Neuron (in vitro differentiated cells): ENCODE data around the gene REPS1.
A peak's percentile ranks its signal among the peaks of the same experiment; 100 is the strongest.
"Not testable (repeated sequence)": the region's sequence is repeated elsewhere in the genome, so short reads cannot be mapped to it uniquely, and the experiment has no call there.

Experiments used
- H2AFZ ChIP-seq: one replicate; pipeline ENCODE4 v1.6.1; 2013; ENCODE audit warnings: low read depth, mild to moderate bottlenecking, inconsistent platforms, low read length, moderate library complexity
- H3K27me3 ChIP-seq: one replicate; pipeline ENCODE4 v1.6.1; 2013; ENCODE audit warnings: low read length; ENCODE audit not compliant: insufficient read depth
- H3K36me3 ChIP-seq: one replicate; pipeline ENCODE4 v1.6.1; 2013; ENCODE audit warnings: low read length; ENCODE audit not compliant: insufficient read depth
- H3K4me1 ChIP-seq: one replicate; pipeline ENCODE4 v1.6.1; 2013; ENCODE audit warnings: low read length; ENCODE audit not compliant: insufficient read depth
- H3K4me3 ChIP-seq: 2 replicates; pipeline ENCODE4 v1.5.1; 2013; ENCODE audit warnings: mild to moderate bottlenecking, low read length, moderate library complexity
- H3K9me3 ChIP-seq: one replicate; pipeline ENCODE4 v1.6.1; 2013; ENCODE audit warnings: low read length

REPS1 gene

GRCh38 chr6:138992965-138993364 lies 4.9 kb upstream of the REPS1 start:
- H3K27me3 ChIP-seq, H3K36me3 ChIP-seq, H2AFZ ChIP-seq, H3K4me1 ChIP-seq, H3K4me3 ChIP-seq, H3K9me3 ChIP-seq: not testable (repeated sequence)

GRCh38 chr6:138991206-138991605 lies 3.2 kb upstream of the REPS1 start:
- Histone ChIP-seq H2AFZ (no peak overlapping the region), H3K9me3 (no peaks in the 10 kb centered on the region), H3K4me3 (no peak overlapping the region)

GRCh38 chr6:138989098-138989983 lies 1.3 kb upstream of the REPS1 start:
- Histone ChIP-seq H3K27me3 (no peaks in the 10 kb centered on the region), H3K36me3 (no peaks in the 10 kb centered on the region), H3K4me3 (no peak overlapping the region), H3K9me3 (no peaks in the 10 kb centered on the region), H2AFZ (peak overlapping the region; percentile 64), H3K4me1 (peaks cover 19% of the 10 kb centered on the region)

More at GRCh38 chr6:138991206-138991605, 3.2 kb upstream of the REPS1 start:
- Histone ChIP-seq H3K36me3 (no peaks in the 10 kb centered on the region), H3K4me1 (peaks cover 6% of the 10 kb centered on the region), H3K27me3 (no peaks in the 10 kb centered on the region)

GRCh38 chr6:138988469-138988834 lies 399 bp upstream of the REPS1 start:
- Histone ChIP-seq H3K27me3 (no peaks in the 10 kb centered on the region), H2AFZ (peak overlapping the region; percentile 64), H3K9me3 (no peaks in the 10 kb centered on the region), H3K4me3 (peak overlapping the region; percentile 94), H3K4me1 (peaks cover 19% of the 10 kb centered on the region), H3K36me3 (no peaks in the 10 kb centered on the region)

GRCh38 chr6:138987080-138987642 lies 892 bp downstream of the REPS1 start:
- Histone ChIP-seq H3K36me3 (no peaks in the 10 kb centered on the region), H2AFZ (peak overlapping the region; percentile 64), H3K4me1 (peaks cover 19% of the 10 kb centered on the region), H3K4me3 (peak overlapping the region; percentile 94), H3K27me3 (no peaks in the 10 kb centered on the region), H3K9me3 (no peaks in the 10 kb centered on the region)

- Histone ChIP-seq H3K9me3 (no peaks in the 10 kb centered on the region), H3K36me3 (no peaks in the 10 kb centered on the region), H2AFZ (peak overlapping the region; percentile 64), H3K4me3 (peak overlapping the region; percentile 94), H3K27me3 (no peaks in the 10 kb centered on the region), H3K4me1 (peaks cover 19% of the 10 kb centered on the region)
Measured at GRCh38 chr6:138986578-138986977, 1.5 kb downstream of the REPS1 start.

- Histone ChIP-seq H3K9me3 (no peaks in the 10 kb centered on the region), H3K36me3 (no peaks in the 10 kb centered on the region), H3K27me3 (no peaks in the 10 kb centered on the region), H3K4me3 (no peak overlapping the region), H3K4me1 (peaks cover 15% of the 10 kb centered on the region), H2AFZ (no peak overlapping the region)
Measured at GRCh38 chr6:138981416-138981815, 6.6 kb downstream of the REPS1 start.

GRCh38 chr6:138979813-138980668 lies 8.0 kb downstream of the REPS1 start:
- Histone ChIP-seq H3K9me3 (no peaks in the 10 kb centered on the region), H3K36me3 (no peaks in the 10 kb centered on the region), H3K4me3 (no peak overlapping the region), H3K27me3 (no peaks in the 10 kb centered on the region), H2AFZ (no peak overlapping the region), H3K4me1 (peaks cover 2% of the 10 kb centered on the region)

- Histone ChIP-seq H3K36me3 (no peaks in the 10 kb centered on the region), H3K27me3 (no peaks in the 10 kb centered on the region), H2AFZ (no peak overlapping the region), H3K9me3 (no peaks in the 10 kb centered on the region), H3K4me1 (no peaks in the 10 kb centered on the region), H3K4me3 (no peak overlapping the region)
Measured at GRCh38 chr6:138979365-138979764, 8.7 kb downstream of the REPS1 start.

- Histone ChIP-seq H3K4me1 (peaks cover 3% of the 10 kb centered on the region), H2AFZ (no peak overlapping the region), H3K27me3 (no peaks in the 10 kb centered on the region), H3K4me3 (no peak overlapping the region), H3K9me3 (no peaks in the 10 kb centered on the region), H3K36me3 (no peaks in the 10 kb centered on the region)
Measured at GRCh38 chr6:138978229-138978628, 9.8 kb downstream of the REPS1 start.

GRCh38 chr6:138977646-138978167 lies 10.3 kb downstream of the REPS1 start:
- no peak overlapping the region for H2AFZ ChIP-seq
- no peak overlapping the region for H3K4me3 ChIP-seq
- no peaks in the 10 kb centered on the region for H3K9me3 ChIP-seq
- H3K36me3 ChIP-seq: no peaks in the 10 kb centered on the region
- no peaks in the 10 kb centered on the region for H3K27me3 ChIP-seq
- H3K4me1 ChIP-seq: peaks cover 8% of the 10 kb centered on the region

GRCh38 chr6:138977242-138977641 lies 10.8 kb downstream of the REPS1 start:
- no peaks in the 10 kb centered on the region for H3K27me3 ChIP-seq
- no peak overlapping the region for H2AFZ ChIP-seq
- no peak overlapping the region for H3K4me3 ChIP-seq
- H3K9me3 ChIP-seq: no peaks in the 10 kb centered on the region
- H3K36me3 ChIP-seq: no peaks in the 10 kb centered on the region
- H3K4me1 ChIP-seq: peaks cover 13% of the 10 kb centered on the region

- Histone ChIP-seq H3K9me3 (no peaks in the 10 kb centered on the region), H2AFZ (no peak overlapping the region), H3K36me3 (no peaks in the 10 kb centered on the region), H3K27me3 (no peaks in the 10 kb centered on the region), H3K4me1 (peaks cover 27% of the 10 kb centered on the region), H3K4me3 (no peak overlapping the region)
Measured at GRCh38 chr6:138975815-138976214, 12.2 kb downstream of the REPS1 start.
